Fibroblast of peridontal ligament (primary cell): ENCODE data around the gene TPRA1.
A peak's percentile ranks its signal among the peaks of the same experiment; 100 is the strongest.

Source experiments
- DNase-seq: peaks from one replicate; pipeline ENCODE4 v3.0.0-alpha.2; 2010; ENCODE audit errors: extremely low read depth

The TPRA1 gene

GRCh38 chr3:127560051-127560787 is 30.3 kb downstream of the TPRA1 start:
- DNase-seq: no peak

GRCh38 chr3:127556565-127556964 is 34.0 kb downstream of the TPRA1 start:
- DNase-seq: no peak

- no peak for DNase-seq
These were observed 35.4 kb downstream of the TPRA1 start for GRCh38 chr3:127555108-127555507.

- DNase-seq: no peak
These were observed 38.5 kb downstream of the TPRA1 start for GRCh38 chr3:127552038-127552437.

GRCh38 chr3:127551178-127551577 is 39.4 kb downstream of the TPRA1 start:
- no peak for DNase-seq

GRCh38 chr3:127550468-127551157 is 39.9 kb downstream of the TPRA1 start:
- DNase-seq: no peak

- DNase-seq: no peak
These were observed 40.6 kb downstream of the TPRA1 start for GRCh38 chr3:127549826-127550467.

DNA sequence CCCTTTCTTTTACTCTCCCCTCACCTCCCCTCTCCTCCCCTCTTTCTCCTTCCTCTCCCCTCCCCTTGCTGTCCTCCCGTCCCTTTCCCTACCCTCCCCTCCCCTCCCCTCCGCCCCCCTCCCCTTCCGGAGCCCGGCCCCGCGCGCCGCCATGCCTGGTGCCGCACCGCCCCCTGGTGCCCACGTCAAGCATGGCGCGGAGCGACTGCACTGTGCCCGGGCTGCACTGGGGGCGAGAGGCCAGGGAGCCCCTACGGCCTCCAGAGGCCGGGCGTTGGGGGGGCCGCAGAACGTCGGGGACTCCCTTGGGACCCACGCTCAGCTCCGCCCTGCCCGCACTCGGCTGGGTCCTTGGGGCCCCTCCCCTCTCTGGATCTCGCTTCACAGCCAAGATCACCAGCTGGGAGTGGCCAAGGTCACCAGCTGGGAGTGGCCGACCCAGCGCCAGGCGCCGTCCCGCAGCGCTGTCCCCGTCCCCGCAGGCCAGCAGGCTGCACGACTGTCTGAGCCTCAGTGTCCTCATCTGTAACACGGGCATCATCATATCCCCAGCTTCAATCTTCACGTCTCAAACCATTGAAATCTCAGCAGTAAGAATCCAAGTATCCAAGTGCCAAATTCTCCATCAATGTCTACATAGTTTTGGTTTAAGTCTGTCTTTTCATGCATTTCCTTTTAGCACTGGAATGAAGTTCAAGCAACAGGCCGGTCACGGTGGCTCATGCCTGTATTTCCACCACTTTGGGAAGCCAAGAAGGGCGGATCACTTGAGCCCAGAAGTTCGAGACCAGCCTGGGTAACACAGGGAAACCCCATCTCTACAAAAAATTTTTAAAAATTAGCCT is 42.5 kb downstream of the TPRA1 start:
- peak; percentile 52 for DNase-seq

GRCh38 chr3:127546970-127547733 is 43.4 kb downstream of the TPRA1 start:
- DNase-seq: no peak

DNA sequence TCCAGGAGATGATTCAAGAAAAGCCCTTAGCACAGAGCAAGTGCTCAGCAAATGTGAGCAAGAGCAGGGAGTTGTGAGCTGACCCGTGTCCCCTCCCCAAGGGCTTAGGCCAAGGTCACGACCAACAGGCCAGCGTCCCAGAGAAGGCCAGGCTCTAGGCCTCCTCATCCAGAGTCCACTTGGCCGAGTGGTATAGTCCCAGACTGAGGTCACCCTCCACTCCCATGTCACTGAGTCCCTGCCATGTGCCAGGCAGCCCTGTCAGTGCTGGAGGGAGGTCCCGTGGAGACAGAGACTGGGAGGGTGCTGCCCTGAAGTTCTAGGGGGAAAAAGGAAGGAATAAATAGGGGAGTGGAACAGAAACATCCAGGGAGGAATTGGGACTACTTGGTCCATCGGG is 44.0 kb downstream of the TPRA1 start:
- DNase-seq: no peak

DNA sequence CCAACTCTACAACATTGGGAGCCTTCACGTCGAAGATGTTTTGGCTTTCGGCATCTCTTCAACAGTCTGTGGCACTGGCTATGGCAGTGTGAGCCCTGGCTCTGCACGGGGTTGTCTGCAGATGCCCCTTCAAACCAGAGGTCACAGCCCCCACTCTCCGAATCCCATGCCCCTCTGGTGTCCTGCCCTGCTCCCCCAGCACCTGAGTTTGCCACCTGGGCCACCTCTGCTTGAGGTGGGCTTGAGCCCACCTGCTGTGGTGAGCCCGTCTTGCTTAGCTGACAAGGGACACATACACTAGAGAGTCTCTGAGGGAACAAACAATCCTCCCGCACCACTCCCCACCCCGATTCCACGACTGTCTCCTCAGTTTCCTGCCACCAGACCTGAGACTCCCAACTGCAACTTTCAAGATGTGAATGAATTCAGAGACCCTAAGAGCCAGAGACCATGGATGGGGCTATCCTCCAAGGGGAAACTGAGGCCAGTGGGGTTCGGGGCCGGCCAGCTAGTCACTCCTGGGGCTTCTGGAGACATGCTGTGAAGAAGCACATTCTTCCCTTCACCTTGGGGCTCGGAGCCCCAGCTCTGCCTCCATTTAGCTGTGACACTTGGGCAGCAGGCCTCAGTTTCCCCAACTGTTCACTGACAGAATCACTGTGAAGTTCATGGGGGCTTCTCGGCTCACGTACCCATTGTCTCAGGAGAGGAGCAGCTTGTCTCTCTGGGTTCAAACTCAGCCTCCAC is 44.6 kb downstream of the TPRA1 start:
- DNase-seq: no peak

DNA sequence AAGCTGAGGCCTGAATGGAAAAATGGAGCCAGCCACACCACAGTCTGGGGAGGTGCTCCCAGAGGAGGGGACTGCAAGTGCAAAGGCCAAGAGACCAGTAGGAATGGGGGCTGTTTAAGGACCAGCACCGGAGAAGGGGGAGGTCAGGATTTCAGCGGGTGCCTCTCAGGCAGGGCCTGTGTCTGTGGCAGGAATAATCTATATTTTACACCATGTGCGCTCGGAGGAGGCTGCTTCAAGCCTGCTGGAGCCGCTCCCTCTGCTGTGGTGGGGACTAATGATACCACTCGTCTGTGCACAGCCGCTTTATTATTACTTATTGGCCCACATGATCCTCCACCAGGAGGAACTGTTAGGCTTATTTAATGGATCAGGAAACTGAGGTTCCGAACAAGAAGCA is 45.3 kb downstream of the TPRA1 start:
- DNase-seq: no peak

DNA sequence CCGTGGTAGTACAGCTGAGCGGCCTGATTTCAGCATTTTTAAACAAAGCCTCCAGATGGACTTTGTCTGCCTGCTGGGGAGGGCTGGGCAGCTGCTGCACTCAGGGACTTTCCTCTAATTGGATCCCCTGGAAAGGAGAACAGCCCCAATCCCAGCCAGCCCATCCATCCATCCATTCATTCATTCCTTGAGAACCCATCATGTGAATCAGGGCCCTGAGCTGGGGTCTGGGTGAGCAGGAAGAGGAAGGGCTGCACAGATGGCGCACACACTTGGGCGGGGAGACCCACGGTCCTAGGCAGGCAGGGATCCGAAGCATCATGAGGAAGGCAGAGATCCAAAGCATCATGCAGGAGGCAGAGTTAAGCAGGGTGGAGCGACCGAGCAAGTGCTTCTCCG is 45.7 kb downstream of the TPRA1 start:
- DNase-seq: no peak

GRCh38 chr3:127544192-127544802 is 46.2 kb downstream of the TPRA1 start:
- DNase-seq: peak; percentile 60

- DNase-seq: no peak
These were observed 47.1 kb downstream of the TPRA1 start for GRCh38 chr3:127543441-127543840.

DNA sequence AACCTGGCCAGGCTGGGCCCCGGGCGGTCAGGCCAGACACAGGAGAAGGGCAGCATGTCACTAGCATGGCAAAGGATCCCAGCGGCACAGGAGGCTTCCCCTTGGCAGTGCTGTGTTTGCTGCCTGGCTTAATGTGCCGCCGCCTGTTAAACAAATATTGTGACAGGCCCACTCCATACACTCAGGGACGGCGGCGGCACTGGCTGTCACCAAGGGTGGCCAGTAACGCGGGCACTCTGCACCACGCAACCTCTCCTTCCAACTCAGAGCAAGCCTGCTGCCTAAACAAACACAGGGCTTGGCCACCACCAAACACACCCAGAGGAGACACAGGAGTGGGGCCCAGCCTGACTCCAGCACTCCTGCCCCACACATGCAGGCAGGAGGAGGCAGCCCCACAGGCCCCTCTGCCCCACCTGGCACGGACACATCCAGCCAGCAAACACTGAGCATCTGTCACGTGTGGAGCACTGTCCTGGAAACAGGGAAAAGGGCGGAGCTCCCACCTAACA is 48.0 kb downstream of the TPRA1 start:
- DNase-seq: no peak

GRCh38 chr3:127541320-127541719 is 49.2 kb downstream of the TPRA1 start:
- no peak for DNase-seq

GRCh38 chr3:127539366-127540060 is 51.0 kb downstream of the TPRA1 start:
- DNase-seq: no peak

GRCh38 chr3:127538569-127538968 is 52.0 kb downstream of the TPRA1 start:
- no peak for DNase-seq
